HL-60 (cell line): ENCODE measurements around the gene C2orf72.

Experiments
- CTCF ChIP-seq: IDR thresholded peaks from one replicate; pipeline ENCODE4 v1.5.1; 2011; ENCODE audit warnings: low read length, control low read depth, inconsistent platforms; ENCODE audit not compliant: insufficient read depth
- GABPA ChIP-seq: IDR thresholded peaks from 2 replicates; pipeline ENCODE4 v1.6.1; 2012; ENCODE audit warnings: low read depth
- POLR2AphosphoS5 ChIP-seq: IDR thresholded peaks from 2 replicates; pipeline ENCODE4 v1.6.1; 2012; ENCODE audit warnings: low read depth
- REST ChIP-seq: IDR thresholded peaks from 2 replicates; pipeline ENCODE4 v1.6.1; 2012; ENCODE audit warnings: low read depth; ENCODE audit not compliant: insufficient replicate concordance
- SPI1 ChIP-seq: IDR thresholded peaks from 2 replicates; pipeline ENCODE4 v1.6.1; 2012; ENCODE audit warnings: low read depth, mild to moderate bottlenecking, borderline replicate concordance

GRCh38 chr2:231051116-231051515 is 13.8 kb downstream of the C2orf72 start:
- no peak for TF ChIP-seq CTCF
- no peak for TF ChIP-seq POLR2AphosphoS5
- TF ChIP-seq GABPA = no peak
- TF ChIP-seq REST = no peak
- no peak for TF ChIP-seq SPI1
